ENCODE data around the gene THRSP. TPM values are rescaled to one million over a fixed set of nuclear protein-coding genes. Genes with fewer than 3 reads are reported as not detected.

Gene THRSP
- total RNA-seq, 2 donors from 2014 or later: not detected

DNA sequence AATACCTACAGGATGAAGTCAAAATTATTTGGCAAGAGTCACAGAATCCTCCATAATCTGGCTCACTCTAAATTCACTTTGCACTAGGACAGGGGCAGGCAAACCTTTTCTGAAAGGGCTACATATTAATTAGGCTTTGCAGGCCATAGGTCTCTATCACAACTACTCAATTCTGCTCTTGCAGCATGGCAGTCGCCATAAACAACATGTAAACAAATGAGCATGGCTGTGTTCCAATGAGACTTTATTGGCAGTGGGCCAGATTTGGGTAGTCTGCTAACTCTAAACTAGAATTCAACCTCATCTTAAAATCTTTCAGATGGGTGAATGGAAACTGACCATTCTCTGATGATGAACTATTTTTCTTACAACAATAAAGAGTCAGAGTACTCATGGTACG, 5.8 kb downstream of the THRSP start:
- WGBS, 2 experiments (ENCODE audit: insufficient coverage in 1 of 2, insufficient read length in 1 of 2): 96 to 100% methylated on average over 2 of the region's 2 CpGs
- Mint-ChIP-seq H3K27me3 (ENCODE audit: insufficient read depth) (no peaks in the 10 kb centered on the region), H3K36me3 (ENCODE audit: low read depth) (peaks cover 52% of the 10 kb centered on the region), H3K9me3 (no peaks in the 10 kb centered on the region), H3K4me1 (no peaks in the 10 kb centered on the region), H3K4me3 (no peak overlapping the region), H3K27ac (no peak overlapping the region)
- H3K36me3 ChIP-seq (ENCODE audit: control insufficient read depth, insufficient read depth, low read length): peaks cover 53% of the 10 kb centered on the region
- H3K9ac ChIP-seq (ENCODE audit: extremely low read depth, low read length, poor library complexity, severe bottlenecking): no peak overlapping the region
- no peak overlapping the region for H3K4me3 ChIP-seq (ENCODE audit: low read length)
- DNase-seq: no peak
- no peaks in the 10 kb centered on the region for H3K27me3 ChIP-seq (ENCODE audit: control insufficient read depth, insufficient read depth, low read length, poor library complexity, severe bottlenecking)
- H3K27ac ChIP-seq (ENCODE audit: low read depth, low read length): no peak overlapping the region
- H3K9me3 ChIP-seq (ENCODE audit: control insufficient read depth, low read length): no peaks in the 10 kb centered on the region
- TF ChIP-seq CTCF (conservative IDR thresholded peaks at IDR 0.05): no peak
- no peaks in the 10 kb centered on the region for H3K4me1 ChIP-seq (ENCODE audit: control insufficient read depth, insufficient read depth, low read length)

DNA sequence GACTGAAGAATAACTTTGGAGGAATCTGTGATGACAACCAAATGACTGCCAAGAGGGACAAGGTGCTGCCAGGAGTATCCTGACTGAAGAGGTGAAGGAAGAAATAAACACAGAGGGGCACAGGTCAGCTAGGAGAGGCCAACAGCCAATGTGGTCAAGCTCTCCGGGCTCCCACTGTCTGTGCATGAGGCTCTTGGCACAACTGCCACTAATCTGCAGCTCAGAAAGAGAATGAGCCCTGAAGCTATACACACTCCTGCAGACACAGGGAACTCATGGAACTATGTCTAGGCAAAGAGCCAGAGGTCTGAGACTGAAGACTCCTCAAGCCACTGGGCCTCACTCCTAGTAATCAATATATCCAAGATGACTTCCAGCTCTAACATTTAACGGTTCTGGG, 7.0 kb downstream of the THRSP start:
- no peak for DNase-seq
- Mint-ChIP-seq H3K4me3 (no peak overlapping the region), H3K4me1 (no peaks in the 10 kb centered on the region), H3K27ac (no peak overlapping the region), H3K27me3 (ENCODE audit: insufficient read depth) (no peaks in the 10 kb centered on the region), H3K9me3 (no peaks in the 10 kb centered on the region), H3K36me3 (ENCODE audit: low read depth) (peaks cover 57% of the 10 kb centered on the region)
- no peaks in the 10 kb centered on the region for H3K27me3 ChIP-seq (ENCODE audit: control insufficient read depth, insufficient read depth, low read length, poor library complexity, severe bottlenecking)
- peaks cover 65% of the 10 kb centered on the region for H3K36me3 ChIP-seq (ENCODE audit: control insufficient read depth, insufficient read depth, low read length)
- H3K9ac ChIP-seq (ENCODE audit: extremely low read depth, low read length, poor library complexity, severe bottlenecking): no peak overlapping the region
- 81 to 95% methylated on average over 2 of the region's 2 CpGs for WGBS, 2 experiments (ENCODE audit: insufficient coverage in 1 of 2, insufficient read length in 1 of 2)
- TF ChIP-seq CTCF (conservative IDR thresholded peaks at IDR 0.05): no peak
- no peaks in the 10 kb centered on the region for H3K4me1 ChIP-seq (ENCODE audit: control insufficient read depth, insufficient read depth, low read length)
- H3K9me3 ChIP-seq (ENCODE audit: control insufficient read depth, low read length): no peaks in the 10 kb centered on the region
- H3K27ac ChIP-seq (ENCODE audit: low read depth, low read length): no peak overlapping the region
- no peak overlapping the region for H3K4me3 ChIP-seq (ENCODE audit: low read length)

DNA sequence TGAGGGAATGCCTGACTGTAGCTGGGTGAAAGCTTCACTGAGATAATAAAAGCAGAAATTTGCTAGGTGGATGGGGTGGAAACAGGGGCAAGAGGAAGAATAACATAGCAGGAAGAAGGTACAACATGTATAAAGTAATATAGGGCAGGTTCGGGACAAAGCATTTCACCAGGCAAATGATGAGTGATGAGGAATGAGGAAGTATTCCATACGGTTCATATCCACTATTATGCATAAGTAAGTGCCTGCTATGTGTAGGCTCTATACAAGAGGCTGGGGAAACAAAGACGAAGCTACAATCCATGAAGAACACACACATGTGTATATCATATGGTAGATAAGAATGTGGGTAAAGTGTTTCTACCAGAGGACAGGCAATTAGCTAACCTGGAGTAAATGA, 8.1 kb downstream of the THRSP start:
- no peak for TF ChIP-seq CTCF (conservative IDR thresholded peaks at IDR 0.05)
- DNase-seq: no peak
- Mint-ChIP-seq H3K27me3 (ENCODE audit: insufficient read depth) (no peaks in the 10 kb centered on the region), H3K36me3 (ENCODE audit: low read depth) (peaks cover 55% of the 10 kb centered on the region), H3K27ac (no peak overlapping the region), H3K4me1 (peaks cover 3% of the 10 kb centered on the region), H3K9me3 (no peaks in the 10 kb centered on the region), H3K4me3 (no peak overlapping the region)
- Histone ChIP-seq H3K27me3 (ENCODE audit: control insufficient read depth, insufficient read depth, low read length, poor library complexity, severe bottlenecking) (no peaks in the 10 kb centered on the region), H3K27ac (ENCODE audit: low read depth, low read length) (no peak overlapping the region), H3K4me3 (ENCODE audit: low read length) (no peak overlapping the region), H3K9ac (ENCODE audit: extremely low read depth, low read length, poor library complexity, severe bottlenecking) (no peak overlapping the region), H3K36me3 (ENCODE audit: control insufficient read depth, insufficient read depth, low read length) (peaks cover 72% of the 10 kb centered on the region), H3K4me1 (ENCODE audit: control insufficient read depth, insufficient read depth, low read length) (no peaks in the 10 kb centered on the region), H3K9me3 (ENCODE audit: control insufficient read depth, low read length) (no peaks in the 10 kb centered on the region)
- WGBS, 2 experiments (ENCODE audit: insufficient coverage in 1 of 2, insufficient read length in 1 of 2): 97 to 100% methylated on average over 3 of the region's 3 CpGs

All from endodermal cell (in vitro differentiated cells).